CD4-positive, alpha-beta T cell treated with Interleukin-21 for 1 hour (primary cell): ENCODE data around the gene HOATZ.

Experiments used
- DNase-seq: peaks from one replicate; pipeline ENCODE4 v3.0.0-alpha.2; 2020

HOATZ gene

DNA sequence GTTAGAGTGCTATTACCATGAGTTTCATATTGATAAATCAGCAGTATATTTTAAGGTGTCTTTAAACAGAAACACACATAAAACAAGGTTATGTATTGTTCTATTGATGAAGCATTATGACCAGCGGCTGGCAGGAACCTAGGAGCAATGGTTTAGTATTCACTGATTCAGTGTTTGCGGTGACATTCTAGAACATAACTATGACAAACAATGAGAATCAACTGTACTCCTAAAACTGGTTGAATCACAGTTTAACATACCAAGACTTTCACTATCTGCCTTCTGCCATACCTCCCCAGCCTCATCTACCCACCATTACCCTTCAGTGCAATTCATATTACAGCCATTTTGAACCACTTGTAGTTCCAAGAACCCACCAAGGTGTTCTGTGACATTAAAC lies 8.8 kb downstream of the HOATZ start:
- DNase-seq, result no peak

DNA sequence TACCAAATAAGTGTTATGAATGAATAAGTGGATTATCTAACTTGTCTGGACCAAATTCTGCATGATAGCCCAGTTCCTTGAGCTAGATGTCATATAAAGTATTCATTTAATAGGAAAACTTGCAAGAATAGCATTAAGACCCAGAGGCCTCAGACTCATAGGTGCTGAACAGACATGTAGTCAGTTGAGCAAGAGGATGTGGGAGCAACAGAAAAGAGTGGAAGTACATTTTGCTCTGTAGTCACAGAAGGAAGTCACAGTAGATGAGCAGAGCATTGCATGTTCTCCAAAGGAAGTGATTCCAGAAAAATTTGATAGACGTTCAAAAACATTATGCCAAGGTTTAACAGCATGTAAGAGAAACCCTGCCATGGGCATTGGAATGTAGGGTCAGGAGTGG lies 9.5 kb downstream of the HOATZ start:
- DNase-seq, result no peak

DNA sequence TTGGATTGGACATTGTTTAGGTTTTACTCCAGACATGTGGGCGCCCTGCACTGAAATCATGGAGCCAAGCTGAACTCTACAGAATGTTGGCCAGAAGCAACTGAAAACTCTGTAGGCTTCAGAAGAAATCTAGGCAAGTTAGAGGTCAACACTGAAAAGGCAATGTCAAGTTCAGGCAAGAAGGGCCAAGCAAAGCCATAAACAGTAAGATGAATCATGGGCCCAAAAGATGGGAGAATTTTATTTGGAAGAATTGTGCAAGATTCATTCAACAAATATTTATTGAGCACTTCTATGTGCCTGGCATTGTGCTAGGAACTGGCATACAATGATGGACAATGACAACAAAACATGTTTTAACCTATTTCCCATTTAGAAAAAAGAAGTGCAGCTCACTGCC lies 10.9 kb downstream of the HOATZ start:
- no peak for DNase-seq

- no peak for DNase-seq
Measured at GRCh38 chr11:111526501-111526900, 11.9 kb downstream of the HOATZ start.

GRCh38 chr11:111527279-111527678 lies 12.7 kb downstream of the HOATZ start:
- no peak for DNase-seq

GRCh38 chr11:111528557-111528956 lies 14.0 kb downstream of the HOATZ start:
- peak; percentile 60 for DNase-seq

DNA sequence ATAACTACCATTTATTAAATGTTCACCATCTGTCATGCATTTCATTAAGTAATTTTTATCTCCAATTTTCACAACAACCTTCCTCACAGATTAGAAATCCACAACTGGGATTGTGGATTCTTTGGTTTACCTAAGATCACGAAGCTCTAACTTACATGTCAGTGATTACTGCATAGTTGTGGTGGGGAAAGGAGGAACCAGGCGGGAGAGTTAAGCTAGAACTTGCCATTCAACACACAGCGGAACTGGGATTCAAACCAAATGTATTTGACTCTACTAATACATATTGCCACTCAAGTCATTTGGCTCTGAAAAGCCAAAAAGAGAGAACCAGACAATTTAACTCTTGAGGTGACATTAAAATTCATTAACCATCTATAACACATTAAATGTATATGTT lies 15.5 kb downstream of the HOATZ start:
- no peak for DNase-seq

DNA sequence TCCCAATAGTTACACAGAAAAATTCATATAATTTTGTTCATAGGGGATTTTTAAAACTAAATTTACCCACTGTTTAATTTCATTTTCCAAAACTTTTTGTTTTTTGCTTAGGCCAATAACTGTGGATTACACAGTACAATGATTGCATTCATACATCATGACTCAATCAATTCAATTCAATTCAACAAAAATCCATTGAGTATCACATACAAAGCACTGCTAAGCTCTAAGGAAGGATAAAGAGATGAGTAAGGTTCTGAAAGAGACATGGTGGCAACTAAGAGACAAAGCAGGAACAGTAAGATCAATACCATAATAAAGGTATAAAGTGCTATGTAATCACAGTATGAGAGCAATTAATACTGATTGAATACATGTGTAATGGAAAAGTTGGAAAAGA lies 16.6 kb downstream of the HOATZ start:
- DNase-seq, result no peak

DNA sequence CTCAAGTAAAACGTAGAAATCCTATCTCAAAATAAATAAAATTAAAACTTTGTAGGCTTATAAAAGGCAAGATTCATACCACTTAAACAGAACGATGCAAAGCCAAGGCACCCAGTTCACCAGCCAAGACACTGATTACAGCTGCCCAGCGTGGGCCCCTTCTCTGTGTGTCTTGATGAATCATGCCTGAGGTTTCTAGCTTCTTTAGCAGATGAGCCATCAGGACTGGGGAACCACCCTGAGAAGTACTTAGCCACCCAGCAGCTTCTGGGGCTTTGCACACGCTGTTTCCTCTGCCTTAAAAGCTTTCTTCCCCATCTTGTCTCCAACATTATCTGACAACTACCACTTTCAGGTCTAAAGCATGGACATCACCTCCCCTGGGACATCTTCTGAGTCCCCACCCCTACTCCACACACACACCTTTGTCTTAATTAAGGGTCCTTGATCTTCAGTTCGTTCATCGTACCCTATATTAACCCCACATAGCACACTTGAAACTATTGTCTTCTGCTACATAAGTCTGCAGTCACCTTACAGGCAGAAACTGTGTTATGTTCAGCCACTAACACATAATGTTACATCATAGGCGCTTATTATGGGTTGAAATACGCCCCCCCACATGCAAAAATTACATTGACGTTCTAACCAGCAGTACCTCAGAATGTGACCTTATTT lies 17.2 kb downstream of the HOATZ start:
- peak; percentile 21 for DNase-seq

GRCh38 chr11:111532365-111532709 lies 17.8 kb downstream of the HOATZ start:
- DNase-seq, result no peak

GRCh38 chr11:111535281-111535680 lies 20.7 kb downstream of the HOATZ start:
- DNase-seq, result no peak

- no peak for DNase-seq
Measured at GRCh38 chr11:111537336-111537860, 22.8 kb downstream of the HOATZ start.

GRCh38 chr11:111538407-111539114 lies 24.0 kb downstream of the HOATZ start:
- DNase-seq, result no peak

- DNase-seq, result no peak
Measured at GRCh38 chr11:111539426-111540113, 25.0 kb downstream of the HOATZ start.

DNA sequence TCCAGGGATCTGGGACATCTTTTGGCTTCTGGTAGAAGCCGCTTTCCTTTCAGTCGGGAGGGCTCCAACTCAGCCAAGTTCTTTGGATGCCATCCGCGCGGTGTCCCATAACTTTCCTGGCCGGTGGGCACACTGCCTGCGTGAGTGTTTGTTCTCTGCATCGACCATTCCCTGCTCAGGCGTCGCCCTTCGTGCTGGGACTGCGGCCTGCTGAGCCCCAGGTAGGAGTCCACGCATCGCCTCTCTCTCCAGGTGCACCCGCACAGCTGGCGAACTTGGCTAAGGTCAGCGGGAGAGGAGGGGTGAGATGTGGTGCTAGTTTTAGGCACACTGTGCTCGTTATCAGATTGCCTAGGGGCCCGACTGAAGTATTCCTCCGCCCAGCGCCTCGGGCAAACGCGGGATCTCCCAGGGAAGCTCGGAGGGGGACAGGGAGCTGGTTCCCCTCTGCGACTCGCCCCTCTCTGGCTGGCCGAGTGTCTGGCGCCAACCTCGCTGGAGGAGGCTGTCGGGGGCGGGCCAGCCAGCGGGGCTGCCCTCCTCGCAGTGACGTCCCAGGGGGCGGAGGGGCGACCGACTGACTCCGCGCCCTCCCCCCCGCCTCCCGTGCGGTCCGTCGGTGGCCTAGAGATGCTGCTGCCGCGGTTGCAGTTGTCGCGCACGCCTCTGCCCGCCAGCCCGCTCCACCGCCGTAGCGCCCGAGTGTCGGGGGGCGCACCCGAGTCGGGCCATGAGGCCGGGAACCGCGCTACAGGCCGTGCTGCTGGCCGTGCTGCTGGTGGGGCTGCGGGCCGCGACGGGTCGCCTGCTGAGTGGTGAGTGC lies 25.7 kb downstream of the HOATZ start, which contains the start of gene LAYN:
Gene LAYN, plus strand, starts transcription at position 607 of the 823 bp plus-strand sequence. Its CDS starts 124 bp downstream, at position 731.
- DNase-seq, result peak; percentile 29

GRCh38 chr11:111540937-111541253 lies 26.3 kb downstream of the HOATZ start:
- DNase-seq, result no peak

GRCh38 chr11:111541254-111542061 lies 26.9 kb downstream of the HOATZ start:
- no peak for DNase-seq

- DNase-seq, result no peak
Measured at GRCh38 chr11:111542606-111543275, 28.2 kb downstream of the HOATZ start.

DNA sequence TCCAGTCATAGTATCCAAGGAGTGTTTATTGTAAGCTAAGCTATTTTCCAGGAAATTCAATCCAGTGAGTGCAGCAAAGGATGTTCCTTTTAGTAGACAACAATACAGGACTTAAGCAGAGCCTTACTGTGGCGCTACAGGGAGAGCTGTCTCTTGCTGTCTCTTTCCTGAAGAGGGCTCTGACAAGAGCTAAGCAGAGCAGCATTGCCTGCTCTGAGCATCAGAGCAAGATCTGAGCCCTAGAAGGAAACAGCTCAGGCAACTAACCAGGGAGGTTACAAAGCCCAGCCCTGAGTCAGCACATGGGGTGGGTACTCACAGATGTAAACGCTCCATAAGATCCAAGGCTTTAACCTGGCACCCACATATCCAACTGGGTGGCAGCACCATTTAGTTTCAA lies 33.9 kb downstream of the HOATZ start:
- no peak for DNase-seq

GRCh38 chr11:111549196-111549868 lies 34.8 kb downstream of the HOATZ start:
- no peak for DNase-seq

DNA sequence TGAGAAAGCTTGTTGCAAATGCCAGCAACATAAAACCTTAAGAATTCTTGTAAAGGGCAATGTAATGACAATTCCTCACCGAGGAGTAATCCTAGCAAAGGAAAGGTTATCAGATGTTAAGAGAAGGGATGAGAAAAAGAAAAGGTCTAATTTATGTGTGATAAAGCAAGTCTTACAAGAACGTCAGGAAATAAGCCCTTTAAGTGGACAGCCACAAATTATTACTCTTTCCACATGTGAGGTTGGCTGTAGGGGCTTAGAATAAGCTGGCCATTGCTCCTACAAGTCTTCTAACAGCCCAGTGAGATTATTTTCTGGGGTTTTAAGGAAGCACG lies 35.3 kb downstream of the HOATZ start:
- DNase-seq, result no peak
